Iris pigment epithelial cell (primary cell): ENCODE data around the gene DISP1.
A peak's percentile ranks its signal among the peaks of the same experiment; 100 is the strongest.

Source experiments
- DNase-seq: peaks from one replicate; pipeline ENCODE4 v3.0.0-alpha.2; 2011; ENCODE audit warnings: low read depth

Gene DISP1

GRCh38 chr1:222814536-222815439 lies at the start of gene DISP1:
Gene DISP1 (plus strand): TSS chr1:222815039. CDS start chr1:222942824, 127,785 bp downstream.
- DNase-seq = peak; percentile 78

- no peak for DNase-seq
Measured at GRCh38 chr1:222767152-222767571, 47.7 kb upstream of the DISP1 start.

- DNase-seq = no peak
Measured at GRCh38 chr1:222768592-222768991, 46.2 kb upstream of the DISP1 start.

- DNase-seq = no peak
Measured at GRCh38 chr1:222769181-222769580, 45.7 kb upstream of the DISP1 start.

GRCh38 chr1:222769971-222770620 lies 44.7 kb upstream of the DISP1 start:
- DNase-seq = no peak

GRCh38 chr1:222772996-222773379 lies 41.9 kb upstream of the DISP1 start:
- no peak for DNase-seq

GRCh38 chr1:222777463-222777862 lies 37.4 kb upstream of the DISP1 start:
- peak; percentile 80 for DNase-seq

- peak; percentile 65 for DNase-seq
Measured at GRCh38 chr1:222777977-222778376, 36.9 kb upstream of the DISP1 start.

- DNase-seq = no peak
Measured at GRCh38 chr1:222781251-222781650, 33.6 kb upstream of the DISP1 start.

GRCh38 chr1:222783051-222783450 lies 31.8 kb upstream of the DISP1 start:
- DNase-seq = no peak

- no peak for DNase-seq
Measured at GRCh38 chr1:222784371-222784770, 30.5 kb upstream of the DISP1 start.

GRCh38 chr1:222784916-222785315 lies 29.9 kb upstream of the DISP1 start:
- no peak for DNase-seq

GRCh38 chr1:222785529-222785928 lies 29.3 kb upstream of the DISP1 start:
- no peak for DNase-seq

GRCh38 chr1:222786121-222786520 lies 28.7 kb upstream of the DISP1 start:
- DNase-seq = no peak

GRCh38 chr1:222787729-222788128 lies 27.1 kb upstream of the DISP1 start:
- DNase-seq = no peak

- DNase-seq = no peak
Measured at GRCh38 chr1:222788402-222789156, 26.3 kb upstream of the DISP1 start.

GRCh38 chr1:222790115-222790514 lies 24.7 kb upstream of the DISP1 start:
- no peak for DNase-seq

GRCh38 chr1:222790520-222790919 lies 24.3 kb upstream of the DISP1 start:
- DNase-seq = no peak

GRCh38 chr1:222791006-222791710 lies 23.7 kb upstream of the DISP1 start:
- DNase-seq = peak; percentile 28

GRCh38 chr1:222792744-222793143 lies 22.1 kb upstream of the DISP1 start:
- peak; percentile 37 for DNase-seq

GRCh38 chr1:222794656-222795474 lies 20.0 kb upstream of the DISP1 start:
- DNase-seq = no peak
